HL-60 (cell line): ENCODE data around the gene STON2.

Experiments
- DNase-seq, 2 experiments: peaks; one replicate each; pipeline ENCODE4 v3.0.0-alpha.2; 2010 to 2020; ENCODE audit warnings: low read depth in 1 of 2, low spot score in 1 of 2
- H3K27ac ChIP-seq: fragments of 250-450 bp; sonication (Bioruptor Pico); replicated peaks from 2 replicates; pipeline ENCODE4 v1.5.1; 2020; ENCODE audit warnings: mild to moderate bottlenecking, moderate library complexity
- H3K27me3 ChIP-seq: fragments of 250-450 bp; sonication (Bioruptor Pico); 2 replicates; pipeline ENCODE4 v1.5.1; 2021; ENCODE audit warnings: mild to moderate bottlenecking, moderate library complexity; ENCODE audit not compliant: insufficient read depth, poor library complexity, severe bottlenecking
- H3K4me3 ChIP-seq: replicated peaks from 2 replicates; pipeline ENCODE4 v1.5.1; 2011; ENCODE audit warnings: mild to moderate bottlenecking, control low read depth, low read length; ENCODE audit not compliant: insufficient read depth
- GABPA ChIP-seq: IDR thresholded peaks from 2 replicates; pipeline ENCODE4 v1.6.1; 2012; ENCODE audit warnings: low read depth
- POLR2AphosphoS5 ChIP-seq: IDR thresholded peaks from 2 replicates; pipeline ENCODE4 v1.6.1; 2012; ENCODE audit warnings: low read depth
- SPI1 ChIP-seq: IDR thresholded peaks from 2 replicates; pipeline ENCODE4 v1.6.1; 2012; ENCODE audit warnings: low read depth, mild to moderate bottlenecking, borderline replicate concordance
- TF ChIP-seq, protein P1 (sequence below): IDR thresholded peaks from 2 replicates; pipeline ENCODE4 v1.6.1; 2012; ENCODE audit warnings: low read depth; ENCODE audit not compliant: insufficient replicate concordance
- TF ChIP-seq, protein P2 (sequence below): IDR thresholded peaks from one replicate; pipeline ENCODE4 v1.5.1; 2011; ENCODE audit warnings: low read length, control low read depth, inconsistent platforms; ENCODE audit not compliant: insufficient read depth

The STON2 gene

DNA sequence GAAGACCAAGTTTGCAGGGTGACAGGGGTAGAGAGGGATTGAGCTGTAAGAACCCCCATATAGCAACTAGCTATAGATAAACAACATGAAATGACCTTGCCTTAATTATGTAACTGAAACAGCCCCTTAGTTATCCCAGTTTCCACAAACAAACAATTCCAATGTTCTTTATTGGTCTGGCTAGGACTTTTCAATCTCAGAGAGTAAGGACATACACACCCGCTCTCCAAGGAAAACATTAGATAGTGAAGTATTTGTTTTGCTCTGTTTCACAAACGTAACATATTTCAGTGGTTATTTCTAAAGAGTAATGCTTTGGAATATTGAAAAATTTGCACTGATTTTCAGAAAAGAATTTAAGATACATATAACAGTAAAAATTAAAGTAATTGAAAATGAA is 127.8 kb downstream of the STON2 start:
- no peak for TF ChIP-seq SPI1
- no peak for TF ChIP-seq POLR2AphosphoS5
- TF ChIP-seq GABPA: no peak
- TF ChIP-seq, protein P1, sequence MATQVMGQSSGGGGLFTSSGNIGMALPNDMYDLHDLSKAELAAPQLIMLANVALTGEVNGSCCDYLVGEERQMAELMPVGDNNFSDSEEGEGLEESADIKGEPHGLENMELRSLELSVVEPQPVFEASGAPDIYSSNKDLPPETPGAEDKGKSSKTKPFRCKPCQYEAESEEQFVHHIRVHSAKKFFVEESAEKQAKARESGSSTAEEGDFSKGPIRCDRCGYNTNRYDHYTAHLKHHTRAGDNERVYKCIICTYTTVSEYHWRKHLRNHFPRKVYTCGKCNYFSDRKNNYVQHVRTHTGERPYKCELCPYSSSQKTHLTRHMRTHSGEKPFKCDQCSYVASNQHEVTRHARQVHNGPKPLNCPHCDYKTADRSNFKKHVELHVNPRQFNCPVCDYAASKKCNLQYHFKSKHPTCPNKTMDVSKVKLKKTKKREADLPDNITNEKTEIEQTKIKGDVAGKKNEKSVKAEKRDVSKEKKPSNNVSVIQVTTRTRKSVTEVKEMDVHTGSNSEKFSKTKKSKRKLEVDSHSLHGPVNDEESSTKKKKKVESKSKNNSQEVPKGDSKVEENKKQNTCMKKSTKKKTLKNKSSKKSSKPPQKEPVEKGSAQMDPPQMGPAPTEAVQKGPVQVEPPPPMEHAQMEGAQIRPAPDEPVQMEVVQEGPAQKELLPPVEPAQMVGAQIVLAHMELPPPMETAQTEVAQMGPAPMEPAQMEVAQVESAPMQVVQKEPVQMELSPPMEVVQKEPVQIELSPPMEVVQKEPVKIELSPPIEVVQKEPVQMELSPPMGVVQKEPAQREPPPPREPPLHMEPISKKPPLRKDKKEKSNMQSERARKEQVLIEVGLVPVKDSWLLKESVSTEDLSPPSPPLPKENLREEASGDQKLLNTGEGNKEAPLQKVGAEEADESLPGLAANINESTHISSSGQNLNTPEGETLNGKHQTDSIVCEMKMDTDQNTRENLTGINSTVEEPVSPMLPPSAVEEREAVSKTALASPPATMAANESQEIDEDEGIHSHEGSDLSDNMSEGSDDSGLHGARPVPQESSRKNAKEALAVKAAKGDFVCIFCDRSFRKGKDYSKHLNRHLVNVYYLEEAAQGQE: no peak
- TF ChIP-seq, protein P2, sequence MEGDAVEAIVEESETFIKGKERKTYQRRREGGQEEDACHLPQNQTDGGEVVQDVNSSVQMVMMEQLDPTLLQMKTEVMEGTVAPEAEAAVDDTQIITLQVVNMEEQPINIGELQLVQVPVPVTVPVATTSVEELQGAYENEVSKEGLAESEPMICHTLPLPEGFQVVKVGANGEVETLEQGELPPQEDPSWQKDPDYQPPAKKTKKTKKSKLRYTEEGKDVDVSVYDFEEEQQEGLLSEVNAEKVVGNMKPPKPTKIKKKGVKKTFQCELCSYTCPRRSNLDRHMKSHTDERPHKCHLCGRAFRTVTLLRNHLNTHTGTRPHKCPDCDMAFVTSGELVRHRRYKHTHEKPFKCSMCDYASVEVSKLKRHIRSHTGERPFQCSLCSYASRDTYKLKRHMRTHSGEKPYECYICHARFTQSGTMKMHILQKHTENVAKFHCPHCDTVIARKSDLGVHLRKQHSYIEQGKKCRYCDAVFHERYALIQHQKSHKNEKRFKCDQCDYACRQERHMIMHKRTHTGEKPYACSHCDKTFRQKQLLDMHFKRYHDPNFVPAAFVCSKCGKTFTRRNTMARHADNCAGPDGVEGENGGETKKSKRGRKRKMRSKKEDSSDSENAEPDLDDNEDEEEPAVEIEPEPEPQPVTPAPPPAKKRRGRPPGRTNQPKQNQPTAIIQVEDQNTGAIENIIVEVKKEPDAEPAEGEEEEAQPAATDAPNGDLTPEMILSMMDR: no peak
- Histone ChIP-seq H3K27ac (no peak overlapping the region), H3K27me3 (no peaks in the 10 kb centered on the region), H3K4me3 (no peak overlapping the region)
- no peak for DNase-seq

DNA sequence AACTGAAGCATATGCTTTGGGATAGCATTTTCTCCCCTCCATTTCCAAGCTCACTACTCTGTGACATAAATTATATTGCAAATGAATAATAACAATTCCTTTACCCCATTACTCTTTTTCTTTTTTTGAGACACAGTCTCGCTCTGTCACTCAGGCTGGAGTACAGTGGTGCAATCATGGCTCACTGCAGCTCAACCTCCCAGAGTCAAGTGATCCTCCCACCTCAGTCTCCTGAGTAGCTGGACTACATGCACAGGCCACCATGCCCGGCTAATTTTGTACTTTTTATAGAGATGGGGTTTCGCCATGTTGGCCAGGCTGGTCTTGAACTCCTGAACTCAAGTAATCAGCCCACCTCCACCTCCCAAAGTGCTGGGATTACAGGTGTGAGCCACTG is 130.1 kb downstream of the STON2 start:
- no peak for DNase-seq
- Histone ChIP-seq H3K27me3 (no peaks in the 10 kb centered on the region), H3K27ac (no peak overlapping the region)

DNA sequence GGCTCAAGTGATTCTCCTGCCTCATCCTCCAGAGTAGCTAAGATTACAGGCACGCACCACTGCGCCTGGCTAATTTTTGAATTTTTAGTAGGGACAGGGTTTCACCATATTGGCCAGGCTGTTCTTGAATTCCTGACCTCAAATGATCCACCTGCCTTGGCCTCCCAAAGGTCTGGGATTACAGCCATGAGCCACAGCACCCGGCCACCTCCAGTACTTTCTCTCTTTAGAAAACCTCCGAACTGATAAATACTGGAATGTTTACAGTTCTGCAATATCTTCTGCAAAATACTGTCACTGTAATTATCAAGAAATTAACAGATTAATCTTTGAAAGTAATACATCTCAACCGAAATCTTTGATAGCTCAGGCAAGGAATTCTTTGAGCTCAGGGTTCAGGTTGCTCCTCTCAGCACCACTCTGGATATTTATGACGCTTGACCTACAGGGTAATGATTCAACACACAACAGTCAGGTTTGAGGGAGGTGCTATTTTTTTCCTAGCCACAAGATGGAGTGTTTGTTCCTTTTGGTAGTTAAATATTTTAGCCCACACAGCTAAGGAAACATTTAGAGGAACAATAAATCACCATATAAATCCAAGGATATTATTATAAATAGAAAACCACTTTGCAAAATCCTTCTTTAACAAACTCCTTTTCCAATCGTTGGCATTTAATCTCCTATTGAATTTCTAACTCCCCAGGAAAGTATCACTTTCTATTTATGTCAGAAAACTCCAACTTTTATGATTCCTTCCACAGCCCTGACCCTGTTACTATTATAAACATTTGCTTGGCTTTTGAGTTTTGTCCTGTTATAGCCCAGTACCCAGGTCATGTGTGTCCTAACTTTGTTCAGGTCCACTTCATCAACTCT is 130.8 kb downstream of the STON2 start:
- TF ChIP-seq GABPA: no peak
- TF ChIP-seq, protein P2: peak; percentile 23
- H3K27me3 ChIP-seq: no peaks in the 10 kb centered on the region
- DNase-seq: peak; percentile 11 to 16
- H3K4me3 ChIP-seq: no peak overlapping the region
- no peak overlapping the region for H3K27ac ChIP-seq

More for the DNA sequence above, 130.1 kb downstream of the STON2 start:
- TF ChIP-seq GABPA: no peak
- TF ChIP-seq, protein P1: no peak
- TF ChIP-seq, protein P2: no peak
- no peak for TF ChIP-seq POLR2AphosphoS5
- TF ChIP-seq SPI1: no peak
- no peak overlapping the region for H3K4me3 ChIP-seq
